Lung (tissue), 12 donors: ENCODE results near the gene ARSG. TPM values are rescaled to one million over a fixed set of nuclear protein-coding genes. Genes with fewer than 3 reads are reported as not detected.

Source experiments
- ATAC-seq: fragments of 200-7000 bp; cut with Tn5 transposase; one replicate; pipeline ENCODE4 v1.9.1; 2020; ENCODE audit warnings: moderate number of reproducible peaks; ENCODE audit not compliant: insufficient read depth, low FRiP score
- DNase-seq, 3 donors: peaks; one replicate each; pipeline ENCODE4 v3.0.0-alpha.2; 2013 to 2017
- H3K27ac ChIP-seq, 2 donors: one replicate each; pipeline ENCODE4 v1.5.1; 2013; ENCODE audit warnings: mild to moderate bottlenecking in 2 of 2, moderate library complexity in 2 of 2, control low read depth in 1 of 2, inconsistent platforms in 1 of 2, low read depth in 1 of 2, low read length in 1 of 2
- H3K27me3 ChIP-seq, 3 donors: one replicate each; pipeline ENCODE4 v1.5.1; 2013; ENCODE audit warnings: low read length in 2 of 3; ENCODE audit not compliant: control insufficient read depth in 3 of 3, insufficient read depth in 3 of 3
- H3K36me3 ChIP-seq, 4 donors: one replicate each; pipeline ENCODE4 v1.5.1; 2013; ENCODE audit warnings: low read length in 4 of 4, mild to moderate bottlenecking in 1 of 4, moderate library complexity in 1 of 4; ENCODE audit not compliant: control insufficient read depth in 4 of 4, insufficient read depth in 4 of 4
- H3K4me1 ChIP-seq, 5 donors: one replicate each; pipeline ENCODE4 v1.5.1; 2013; ENCODE audit warnings: low read length in 5 of 5, mild to moderate bottlenecking in 2 of 5, moderate library complexity in 1 of 5; ENCODE audit not compliant: control insufficient read depth in 5 of 5, insufficient read depth in 5 of 5
- H3K4me3 ChIP-seq: one replicate; pipeline ENCODE4 v1.5.1; 2013; ENCODE audit warnings: mild to moderate bottlenecking, control low read depth, moderate library complexity
- H3K9ac ChIP-seq, 2 donors: one replicate each; pipeline ENCODE4 v1.5.1; 2013; ENCODE audit warnings: low read length in 2 of 2, control low read depth in 1 of 2; ENCODE audit not compliant: insufficient read depth in 1 of 2
- H3K9me3 ChIP-seq, 4 donors: one replicate each; pipeline ENCODE4 v1.5.1; 2013; ENCODE audit warnings: low read length in 3 of 4, mild to moderate bottlenecking in 1 of 4, moderate library complexity in 1 of 4; ENCODE audit not compliant: control insufficient read depth in 4 of 4, insufficient read depth in 3 of 4
- WGBS, 2 donors: extraction: QIAGEN DNeasy Blood & Tissue Kit; methylation state at CpG; one replicate each; pipeline ENCODE4 v1.1.7; 2013; 5-methylcytosine and 5-hydroxymethylcytosine counted together
- polyA plus RNA-seq, 2 donors: library from polyadenylated mRNA; stranded (reverse); fragments of 200-250 nt; gene quantifications; one replicate each; pipeline ENCODE4 v1.2.1, GENCODE V29; 2013
- total RNA-seq, 2 donors: library from RNA; depleted of rRNA in 1 of 2; stranded (reverse); fragments of >200 nt in 1 of 2; gene quantifications; one replicate each; pipeline ENCODE4 v1.2.1, GENCODE V29; 2014 to 2021
- TF ChIP-seq, protein P1 (sequence below): IDR thresholded peaks from 2 replicates; pipeline ENCODE4 v1.5.1; 2012; ENCODE audit warnings: mild to moderate bottlenecking; ENCODE audit errors: control extremely low read depth, extremely low read depth
- donor health status: control.
- donor health status: control.
- donor health status: Bipolar disorder and iron deficiency.
- donor health status: healthy.
- donor health status: DM: yes; HTN: yes; CAD: no.

The ARSG gene
- total and polyA plus RNA-seq, 4 donors = 1.5 to 9.3 (median 4.3) TPM

DNA sequence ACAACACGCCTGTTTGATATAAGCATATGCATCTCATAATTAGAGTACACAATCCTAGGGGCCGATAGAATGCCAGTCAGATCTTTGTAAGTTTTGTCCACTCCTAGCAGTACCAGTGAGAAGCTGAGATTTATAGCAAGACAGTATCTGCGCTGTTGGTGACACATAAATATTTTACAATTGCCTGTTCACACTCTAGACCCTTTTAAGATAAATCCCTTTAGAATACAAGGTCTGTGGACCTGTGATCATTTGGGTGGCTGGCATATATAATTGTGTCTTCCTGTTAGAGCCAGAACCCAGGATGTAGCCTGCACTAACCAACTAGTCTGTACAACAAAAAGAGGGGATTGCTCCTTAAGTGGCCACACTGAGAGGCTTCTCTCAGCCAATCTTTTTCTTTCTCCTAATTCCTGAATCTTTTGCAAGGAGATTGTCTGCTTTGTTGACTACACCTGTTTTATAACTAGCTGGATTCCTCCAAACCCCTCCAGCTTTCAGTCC is 91.3 kb downstream of the ARSG start:
- DNase-seq (peak in 1 of 3 donors; percentile 12), ATAC-seq (no peak)
- no peaks in the 10 kb centered on the region for H3K27me3 ChIP-seq
- no peak overlapping the region for H3K9ac ChIP-seq
- peaks cover 9 to 47% (median 16%) of the 10 kb centered on the region in 5 donors for H3K4me1 ChIP-seq
- H3K27ac ChIP-seq = peak overlapping the region in 1 of 2 donors; percentile 41
- WGBS, 2 donors = 92 to 99% methylated on average over 3 of the region's 3 CpGs
- TF ChIP-seq, protein P1, sequence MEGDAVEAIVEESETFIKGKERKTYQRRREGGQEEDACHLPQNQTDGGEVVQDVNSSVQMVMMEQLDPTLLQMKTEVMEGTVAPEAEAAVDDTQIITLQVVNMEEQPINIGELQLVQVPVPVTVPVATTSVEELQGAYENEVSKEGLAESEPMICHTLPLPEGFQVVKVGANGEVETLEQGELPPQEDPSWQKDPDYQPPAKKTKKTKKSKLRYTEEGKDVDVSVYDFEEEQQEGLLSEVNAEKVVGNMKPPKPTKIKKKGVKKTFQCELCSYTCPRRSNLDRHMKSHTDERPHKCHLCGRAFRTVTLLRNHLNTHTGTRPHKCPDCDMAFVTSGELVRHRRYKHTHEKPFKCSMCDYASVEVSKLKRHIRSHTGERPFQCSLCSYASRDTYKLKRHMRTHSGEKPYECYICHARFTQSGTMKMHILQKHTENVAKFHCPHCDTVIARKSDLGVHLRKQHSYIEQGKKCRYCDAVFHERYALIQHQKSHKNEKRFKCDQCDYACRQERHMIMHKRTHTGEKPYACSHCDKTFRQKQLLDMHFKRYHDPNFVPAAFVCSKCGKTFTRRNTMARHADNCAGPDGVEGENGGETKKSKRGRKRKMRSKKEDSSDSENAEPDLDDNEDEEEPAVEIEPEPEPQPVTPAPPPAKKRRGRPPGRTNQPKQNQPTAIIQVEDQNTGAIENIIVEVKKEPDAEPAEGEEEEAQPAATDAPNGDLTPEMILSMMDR = no peak
- H3K9me3 ChIP-seq = no peaks in the 10 kb centered on the region
- no peaks in the 10 kb centered on the region for H3K36me3 ChIP-seq
- H3K4me3 ChIP-seq = no peak overlapping the region

DNA sequence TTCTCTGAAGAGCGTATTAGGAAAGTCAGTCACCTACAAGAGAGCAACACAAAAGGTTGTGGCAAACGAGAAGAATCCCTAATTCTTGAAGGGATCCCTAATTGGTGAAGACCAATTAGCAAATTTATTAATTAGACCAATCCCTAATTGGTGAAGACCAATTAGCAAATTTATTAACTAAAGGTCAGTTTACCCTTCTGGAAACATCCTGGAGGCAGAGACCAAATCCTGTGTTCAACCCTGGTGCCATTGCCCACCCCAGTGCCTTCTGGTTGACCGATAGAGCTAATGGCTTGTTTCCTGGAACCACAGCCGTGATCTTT is 91.8 kb downstream of the ARSG start:
- Histone ChIP-seq H3K4me3 (no peak overlapping the region), H3K9me3 (no peaks in the 10 kb centered on the region), H3K4me1 (peaks cover 9 to 43% (median 16%) of the 10 kb centered on the region in 5 donors), H3K9ac (no peak overlapping the region), H3K27me3 (no peaks in the 10 kb centered on the region), H3K36me3 (no peaks in the 10 kb centered on the region), H3K27ac (peak overlapping the region; percentile 22 to 84)
- TF ChIP-seq, protein P1 = no peak
- DNase-seq (no peak), ATAC-seq (no peak)
- WGBS, 2 donors = 65 to 67% methylated on average over 4 of the region's 4 CpGs

DNA sequence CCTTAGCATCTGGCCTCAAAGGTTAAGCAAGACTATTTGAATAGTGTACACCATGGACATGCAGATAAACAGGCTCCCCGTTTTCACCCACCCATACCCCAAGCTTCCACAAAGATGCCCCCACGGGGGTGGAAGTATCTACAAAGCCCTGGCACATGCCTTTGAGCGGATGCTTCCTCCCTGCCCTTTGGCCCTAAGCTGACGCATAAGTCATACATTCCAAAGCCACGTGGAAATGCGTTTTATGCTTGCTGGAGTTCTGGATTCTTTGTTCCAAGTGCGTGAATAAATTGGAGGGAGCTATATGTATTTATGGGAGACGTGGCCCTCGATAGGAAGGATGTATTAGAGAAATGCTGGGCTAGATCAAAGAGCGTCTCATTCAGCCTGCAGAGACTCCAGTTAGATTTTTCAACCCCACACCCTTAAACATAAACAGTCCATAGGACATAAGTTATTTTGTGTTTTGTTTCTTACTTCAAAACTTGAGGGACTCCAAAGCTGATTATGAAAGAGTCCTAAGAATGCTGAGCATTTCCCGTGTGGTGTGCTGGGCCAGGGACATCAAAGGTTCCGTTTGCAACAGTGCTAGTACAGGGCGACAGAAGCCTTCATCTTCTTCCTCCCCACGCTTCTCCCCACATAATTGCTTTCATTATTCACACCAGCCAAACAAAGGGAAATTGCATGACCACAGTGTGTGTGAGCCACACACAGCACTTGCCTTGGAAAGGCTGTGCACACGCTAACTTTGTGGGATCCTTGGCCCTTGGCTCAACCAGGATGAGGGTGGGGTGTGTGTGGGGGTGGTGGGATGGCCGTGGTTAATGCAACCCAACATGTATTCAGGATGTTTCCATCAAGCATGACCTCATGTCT is 92.4 kb downstream of the ARSG start:
- ATAC-seq (peak; percentile 63), DNase-seq (peak; percentile 79 to 89 (median 89))
- H3K4me3 ChIP-seq = no peak overlapping the region
- 34 to 40% methylated on average over 16 of the region's 16 CpGs for WGBS, 2 donors
- H3K4me1 ChIP-seq = peaks cover 9 to 37% (median 16%) of the 10 kb centered on the region in 5 donors
- H3K27me3 ChIP-seq = no peaks in the 10 kb centered on the region
- no peaks in the 10 kb centered on the region for H3K36me3 ChIP-seq
- H3K9me3 ChIP-seq = no peaks in the 10 kb centered on the region
- H3K27ac ChIP-seq = peak overlapping the region; percentile 22 to 84
- TF ChIP-seq, protein P1 = no peak
- H3K9ac ChIP-seq = no peak overlapping the region
